Sigmoid colon (tissue), 7 donors: ENCODE results near the gene KLF15. TPM values are rescaled to one million over a fixed set of nuclear protein-coding genes. Genes with fewer than 3 reads are reported as not detected.

Experiments used
- DNase-seq: peaks from one replicate; pipeline ENCODE4 v3.0.0-alpha.2; 2019
- H3K27ac ChIP-seq, 4 donors: fragments of 200-600 bp; sonication (generic); one replicate each; pipeline ENCODE4 v1.5.1; 2016 to 2019; ENCODE audit warnings: mild to moderate bottlenecking in 1 of 4
- H3K27me3 ChIP-seq, 3 donors: fragments of 200-600 bp; sonication (generic); one replicate each; pipeline ENCODE4 v1.5.1; 2019; ENCODE audit warnings: mild to moderate bottlenecking in 1 of 3
- H3K36me3 ChIP-seq, 4 donors: fragments of 200-600 bp; sonication (generic); one replicate each; pipeline ENCODE4 v1.5.1; 2016 to 2019
- H3K4me1 ChIP-seq, 4 donors: fragments of 200-600 bp; sonication (generic); one replicate each; pipeline ENCODE4 v1.5.1; 2017 to 2019
- H3K4me3 ChIP-seq, 4 donors: fragments of 200-600 bp; sonication (generic); one replicate each; pipeline ENCODE4 v1.5.1; 2017 to 2019; ENCODE audit warnings: mild to moderate bottlenecking in 2 of 4, moderate library complexity in 1 of 4
- H3K9me3 ChIP-seq, 4 donors: fragments of 200-600 bp in 3 of 4; sonication (generic) in 3 of 4; one replicate each; pipeline versions ENCODE4 v1.5.1 to v1.6.1; 2013 to 2019
- CTCF ChIP-seq, 4 experiments: fragments of 450-650 bp in 3 of 4; fragments of 200-600 bp in 1 of 4; IDR thresholded peaks; one replicate each; pipeline ENCODE4 v1.5.1; 2016 to 2019; ENCODE audit warnings: antibody characterized with exemption in 4 of 4, mild to moderate bottlenecking in 3 of 4, moderate library complexity in 2 of 4
- EP300 ChIP-seq, 4 donors: sonication (generic); formaldehyde crosslinking; IDR thresholded peaks; one replicate each; pipeline ENCODE4 v1.6.1; 2017; ENCODE audit warnings: antibody characterized with exemption in 4 of 4
- POLR2A ChIP-seq, 2 donors: fragments of 450-650 bp; IDR thresholded peaks; one replicate each; pipeline ENCODE4 v1.6.1; 2016; ENCODE audit warnings: antibody characterized with exemption in 2 of 2, mild to moderate bottlenecking in 2 of 2, moderate library complexity in 2 of 2
- POLR2AphosphoS5 ChIP-seq, 4 donors: sonication (generic); formaldehyde crosslinking; IDR thresholded peaks; one replicate each; pipeline ENCODE4 v1.6.1; 2017; ENCODE audit warnings: antibody characterized with exemption in 4 of 4
- WGBS, 2 donors: extraction: QIAGEN DNeasy Blood & Tissue Kit; methylation state at CpG; one replicate each; pipeline ENCODE4 v1.1.7; 2013; 5-methylcytosine and 5-hydroxymethylcytosine counted together
- intact Hi-C: fragments of 100-400 bp; cut with DNase I; formaldehyde crosslinking; loops from one replicate; pipeline ENCODE4 v1.15.1; 2023
- polyA plus RNA-seq, 3 donors: library from polyadenylated mRNA; stranded (reverse); fragments of 200-250 nt; gene quantifications; one replicate each; pipeline ENCODE4 v1.2.3, GENCODE V29; 2013
- total RNA-seq, 4 donors: library from RNA; depleted of rRNA; stranded (reverse); fragments of >200 nt; gene quantifications; one replicate each; pipeline ENCODE4 v1.1.0, GENCODE V29; 2016
- donor health status: healthy with polysubstance abuse.
- donor health status: Bipolar disorder and iron deficiency.
- donor health status: healthy.

KLF15 gene
- total and polyA plus RNA-seq, 7 donors = 0.69 to 50.2 (median 21.9) TPM

- TF ChIP-seq POLR2A (IDR thresholded peaks at IDR 0.05) (no peak), EP300 (IDR thresholded peaks at IDR 0.05) (no peak), POLR2AphosphoS5 (IDR thresholded peaks at IDR 0.05) (no peak), CTCF (IDR thresholded peaks at IDR 0.05) (no peak)
- DNase-seq = no peak
- WGBS, 2 donors = 18 to 27% methylated on average over 2 of the region's 2 CpGs
- intact Hi-C loops = no loop called here
- Histone ChIP-seq H3K4me3 (no peak overlapping the region), H3K36me3 (no peaks in the 10 kb centered on the region), H3K27ac (no peak overlapping the region), H3K9me3 (no peaks in the 10 kb centered on the region), H3K4me1 (no peaks in the 10 kb centered on the region), H3K27me3 (no peaks in the 10 kb centered on the region)
These were observed 24.8 kb upstream of the KLF15 start for GRCh38 chr3:126381966-126382365.

GRCh38 chr3:126380011-126380768 is 23.0 kb upstream of the KLF15 start:
- WGBS, 2 donors = 65 to 77% methylated on average over 17 of the region's 17 CpGs
- no peak for TF ChIP-seq CTCF (IDR thresholded peaks at IDR 0.05)
- no peak for TF ChIP-seq POLR2AphosphoS5 (IDR thresholded peaks at IDR 0.05)
- no peak for TF ChIP-seq POLR2A (IDR thresholded peaks at IDR 0.05)
- TF ChIP-seq EP300 (IDR thresholded peaks at IDR 0.05) = no peak
- no peaks in the 10 kb centered on the region for H3K27me3 ChIP-seq
- H3K27ac ChIP-seq = no peak overlapping the region
- H3K9me3 ChIP-seq = no peaks in the 10 kb centered on the region
- intact Hi-C loops = no loop called here
- H3K36me3 ChIP-seq = no peaks in the 10 kb centered on the region
- H3K4me3 ChIP-seq = no peak overlapping the region
- no peaks in the 10 kb centered on the region for H3K4me1 ChIP-seq
- DNase-seq = peak; percentile 56

- H3K4me1 ChIP-seq = peaks cover 0 to 6% (median 6%) of the 10 kb centered on the region in 4 donors
- 79 to 82% methylated on average over 6 of the region's 6 CpGs for WGBS, 2 donors
- intact Hi-C loops = no loop called here
- no peak overlapping the region for H3K27ac ChIP-seq
- H3K9me3 ChIP-seq = no peaks in the 10 kb centered on the region
- no peaks in the 10 kb centered on the region for H3K27me3 ChIP-seq
- no peak for TF ChIP-seq EP300 (IDR thresholded peaks at IDR 0.05)
- no peak for TF ChIP-seq POLR2AphosphoS5 (IDR thresholded peaks at IDR 0.05)
- TF ChIP-seq CTCF (IDR thresholded peaks at IDR 0.05) = no peak
- TF ChIP-seq POLR2A (IDR thresholded peaks at IDR 0.05) = no peak
- no peak overlapping the region for H3K4me3 ChIP-seq
- DNase-seq = peak; percentile 38
- H3K36me3 ChIP-seq = no peaks in the 10 kb centered on the region
These were observed 21.1 kb upstream of the KLF15 start for GRCh38 chr3:126378341-126378751.

- no peak for TF ChIP-seq CTCF (IDR thresholded peaks at IDR 0.05)
- no peak for TF ChIP-seq EP300 (IDR thresholded peaks at IDR 0.05)
- no peak for TF ChIP-seq POLR2AphosphoS5 (IDR thresholded peaks at IDR 0.05)
- no peak for TF ChIP-seq POLR2A (IDR thresholded peaks at IDR 0.05)
- H3K9me3 ChIP-seq = no peaks in the 10 kb centered on the region
- no peaks in the 10 kb centered on the region for H3K36me3 ChIP-seq
- H3K4me1 ChIP-seq = peaks cover 0 to 6% (median 6%) of the 10 kb centered on the region in 4 donors
- no peaks in the 10 kb centered on the region for H3K27me3 ChIP-seq
- intact Hi-C loops = no loop called here
- 96 to 98% methylated on average over 3 of the region's 3 CpGs for WGBS, 2 donors
- DNase-seq = peak; percentile 36
- no peak overlapping the region for H3K4me3 ChIP-seq
- H3K27ac ChIP-seq = no peak overlapping the region
These were observed 20.0 kb upstream of the KLF15 start for GRCh38 chr3:126377211-126377610.
